K562 (cell line): Measurements from ENCODE around the gene HMGN3. TPM values are rescaled to one million over a fixed set of nuclear protein-coding genes. Genes with fewer than 3 reads are reported as not detected.
A peak's percentile ranks its signal among the peaks of the same experiment; 100 is the strongest.

Experiments
- ATAC-seq: fragments of 200-7000 bp; cut with Tn5 transposase; 3 replicates; pipeline ENCODE4 v1.9.1; 2020; ENCODE audit warnings: moderate library complexity
- BruUV-seq: library from RNA; stranded (reverse); fragments of 400-500 nt; replicated peaks from 2 replicates; lab custom pipeline; 2021; lab: Mats Ljungman, UMichigan
- CTCF ChIA-PET: fragments of 300-600 bp; formaldehyde crosslinking; extraction: SDS; loops from one replicate; lab custom pipeline; 2021; ENCODE audit warnings: low intra/inter-chr PET ratio; lab: Yijun Ruan, JAX
- POLR2A ChIA-PET: fragments of 300-600, 350-650 bp; sonication (Branson Sonifier 250); formaldehyde crosslinking; extraction: SDS; loops from one replicate; lab custom pipeline; 2021; ENCODE audit warnings: antibody characterized with exemption, inconsistent platforms; lab: Yijun Ruan, JAX
- DNase-seq, 4 experiments: peaks; one replicate each; pipeline versions ENCODE4 v3.0.0 to v3.0.0-alpha.2; 2011 to 2018; ENCODE audit warnings: low spot score in 3 of 4, mixed read lengths in 3 of 4; ENCODE audit errors: extremely low read depth in 1 of 4
- FAIRE-seq: peaks from 2 replicates; lab custom pipeline; 2011; peaks lifted over from hg19 to GRCh38; lab: Jason Lieb, UNC
- H2AFZ ChIP-seq: 2 replicates; pipeline ENCODE4 v1.6.0; 2011; ENCODE audit warnings: low read depth, low read length, control low read depth, inconsistent platforms
- H3K27ac ChIP-seq: fragments of 200-600 bp; 3 replicates; pipeline ENCODE4 v1.8.0; 2011; ENCODE audit warnings: low read depth, mild to moderate bottlenecking, control low read depth, inconsistent platforms, low read length, moderate library complexity, mixed read lengths; ENCODE audit errors: extremely low read depth
- H3K27me3 ChIP-seq, 2 experiments: fragments of 300-600 bp in 1 of 2; 2 replicates in 1 of 2; 3 replicates in 1 of 2; pipeline versions ENCODE4 v1.6.0 to v1.8.0; 2011; ENCODE audit warnings: inconsistent platforms in 2 of 2, low read length in 2 of 2, mild to moderate bottlenecking in 1 of 2, mixed read lengths in 1 of 2, moderate library complexity in 1 of 2; ENCODE audit not compliant: control insufficient read depth in 2 of 2, insufficient read depth in 2 of 2
- H3K36me3 ChIP-seq: fragments of 300-600 bp; 3 replicates; pipeline ENCODE4 v1.8.0; 2011; ENCODE audit warnings: mild to moderate bottlenecking, low read length, inconsistent platforms; ENCODE audit not compliant: control insufficient read depth, insufficient read depth
- H3K4me1 ChIP-seq, 2 experiments: fragments of 200-600 bp in 1 of 2; replicated peaks in 1 of 2; 2 replicates in 1 of 2; 3 replicates in 1 of 2; pipeline versions ENCODE4 v1.5.1 to v1.8.0; 2011; ENCODE audit warnings: inconsistent platforms in 2 of 2, low read length in 2 of 2, mild to moderate bottlenecking in 1 of 2, mixed read lengths in 1 of 2, moderate library complexity in 1 of 2; ENCODE audit not compliant: control insufficient read depth in 2 of 2, insufficient read depth in 2 of 2
- H3K4me2 ChIP-seq: 2 replicates; pipeline ENCODE4 v1.6.1; 2011; ENCODE audit warnings: low read length, control low read depth, inconsistent platforms, mixed read lengths; ENCODE audit not compliant: insufficient read depth
- H3K4me3 ChIP-seq: fragments of 200-600 bp; sonication (generic), shearing (Covaris generic); 2 replicates; pipeline ENCODE4 v1.5.1; 2016; ENCODE audit warnings: control low read depth, inconsistent platforms
- H3K79me2 ChIP-seq: fragments of 200-600 bp; 3 replicates; pipeline ENCODE4 v1.8.0; 2011; ENCODE audit warnings: low read length, inconsistent platforms; ENCODE audit not compliant: control insufficient read depth, insufficient read depth
- H3K9ac ChIP-seq, 2 experiments: 2 replicates each; pipeline versions ENCODE4 v1.6.0 to v1.6.1; 2011; ENCODE audit warnings: low read depth in 2 of 2, low read length in 2 of 2, control low read depth in 1 of 2, inconsistent platforms in 1 of 2, mild to moderate bottlenecking in 1 of 2, mixed read lengths in 1 of 2; ENCODE audit not compliant: insufficient read depth in 1 of 2
- H3K9me1 ChIP-seq: one replicate; pipeline ENCODE4 v1.6.0; 2011; ENCODE audit warnings: inconsistent platforms, mild to moderate bottlenecking, low read length, moderate library complexity; ENCODE audit not compliant: control insufficient read depth, insufficient read depth
- H3K9me3 ChIP-seq: replicated peaks from 2 replicates; pipeline ENCODE4 v1.5.1; 2011; ENCODE audit warnings: low read depth, low read length, inconsistent platforms; ENCODE audit not compliant: control insufficient read depth, insufficient read depth
- H4K20me1 ChIP-seq: replicated peaks from 2 replicates; pipeline ENCODE4 v1.6.1; 2011; ENCODE audit warnings: low read length, inconsistent platforms, mixed read lengths; ENCODE audit not compliant: control insufficient read depth, insufficient read depth
- CBFA2T3 ChIP-seq: fragments of 450-650 bp; IDR thresholded peaks from 2 replicates; pipeline ENCODE4 v1.6.1; 2017
- ETV5 ChIP-seq: sonication (generic); formaldehyde crosslinking; IDR thresholded peaks from 2 replicates; pipeline ENCODE4 v1.4.0; 2020; ENCODE audit warnings: low read depth, mild to moderate bottlenecking, missing genetic modification reagents
- ILK ChIP-seq: fragments of 450-650 bp; IDR thresholded peaks from 2 replicates; pipeline ENCODE4 v1.6.1; 2016; ENCODE audit warnings: missing genetic modification characterization, low read depth, mild to moderate bottlenecking, missing compliant biosample characterization, moderate library complexity, borderline replicate concordance
- KDM5B ChIP-seq: fragments of 200-600 bp; sonication (generic); IDR thresholded peaks from 2 replicates; pipeline ENCODE4 v1.6.1; 2012; ENCODE audit warnings: low read depth, mild to moderate bottlenecking, moderate library complexity, low read length, control low read depth, inconsistent platforms; ENCODE audit not compliant: insufficient replicate concordance
- MEF2D ChIP-seq: conservative IDR thresholded peaks from 2 replicates; pipeline ENCODE4 v1.6.1; 2016; ENCODE audit warnings: low read depth, missing genetic modification characterization, missing compliant biosample characterization
- SRF ChIP-seq, 2 experiments: fragments of 250-450, 450-650 bp in 1 of 2; sonication (Bioruptor Pico) in 1 of 2; sonication (generic) in 1 of 2; formaldehyde crosslinking; IDR thresholded peaks; 2 replicates each; pipeline versions ENCODE4 v1.5.0 to v1.5.1; 2020 to 2022; ENCODE audit warnings: mild to moderate bottlenecking in 1 of 2, missing genetic modification reagents in 1 of 2
- ZNF143 ChIP-seq: sonication (generic); formaldehyde crosslinking; IDR thresholded peaks from 2 replicates; pipeline ENCODE4 v1.9.0; 2022; ENCODE audit warnings: mild to moderate bottlenecking, missing genetic modification reagents
- ZSCAN32 ChIP-seq: fragments of 450-650 bp; formaldehyde crosslinking; IDR thresholded peaks from 2 replicates; pipeline ENCODE4 v1.4.0; 2020; ENCODE audit warnings: mild to moderate bottlenecking, moderate library complexity
- WGBS: fragments of 100-300 bp; shearing (Covaris generic); methylation state at CpG from one replicate; pipeline ENCODE4 v1.1.6; 2016; ENCODE audit warnings: low coverage, mixed read lengths; ENCODE audit not compliant: insufficient coverage; ENCODE audit errors: missing lambda C conversion rate; 5-methylcytosine and 5-hydroxymethylcytosine counted together
- in situ Hi-C: fragments of 300-500 bp; cut with MboI; formaldehyde crosslinking; loops from 4 replicates; pipeline ENCODE4 v1.15.0; 2018; ENCODE audit warnings: inconsistent platforms, mixed read lengths
- intact Hi-C: fragments of 100-400 bp; cut with micrococcal nuclease; formaldehyde crosslinking; loops from 2 replicates; pipeline ENCODE4 v1.14.2; 2022
- polyA plus RNA-seq, 8 experiments: library from polyadenylated mRNA; depleted of rRNA in 4 of 8; stranded (reverse) in 5 of 8; unstranded in 3 of 8; fragments of >200 nt; fragmentation: Nextera tagmentation in 2 of 8; fragmentation: Illumina TruSeq in 1 of 8; extraction: Ambion mirVana in 2 of 8; extraction: Trizol in 1 of 8; gene quantifications; 2 replicates each; pipeline versions ENCODE4 v1.2.1 to v1.2.3, GENCODE V29; 2011 to 2014; ENCODE audit warnings: inconsistent platforms in 1 of 8, missing spikeins in 1 of 8
- total RNA-seq, 7 experiments: library from RNA; depleted of rRNA in 6 of 7; stranded (reverse); fragments of >200 nt in 6 of 7; fragmentation: Illumina TruSeq in 2 of 7; extraction: Trizol in 2 of 7; gene quantifications; 2 replicates each; pipeline versions ENCODE4 v1.2.1 to v1.2.3, GENCODE V29; 2011 to 2021; ENCODE audit warnings: low replicate concordance in 1 of 7
- TF ChIP-seq, protein P1 (sequence below), 3 experiments: fragments of 200-800 bp in 1 of 3; sonication (Bioruptor generic) in 1 of 3; sonication (generic) in 1 of 3; formaldehyde crosslinking in 1 of 3; IDR thresholded peaks; 2 replicates each; pipeline versions ENCODE4 v1.6.1 to v1.8.0; 2016 to 2022; ENCODE audit warnings: mild to moderate bottlenecking in 2 of 3, missing compliant biosample characterization in 2 of 3, missing genetic modification characterization in 2 of 3, missing genetic modification reagents in 1 of 3
- TF ChIP-seq, protein P2 (sequence below): IDR thresholded peaks from 2 replicates; pipeline ENCODE4 v1.6.1; 2014; ENCODE audit warnings: antibody characterized with exemption

HMGN3 gene
- total and polyA plus RNA-seq, 9 of the 15 experiments (the other 6 are each of a cell fraction or from before 2014, with no cell fraction given), result 42.1 to 154 (median 88.1) TPM

DNA sequence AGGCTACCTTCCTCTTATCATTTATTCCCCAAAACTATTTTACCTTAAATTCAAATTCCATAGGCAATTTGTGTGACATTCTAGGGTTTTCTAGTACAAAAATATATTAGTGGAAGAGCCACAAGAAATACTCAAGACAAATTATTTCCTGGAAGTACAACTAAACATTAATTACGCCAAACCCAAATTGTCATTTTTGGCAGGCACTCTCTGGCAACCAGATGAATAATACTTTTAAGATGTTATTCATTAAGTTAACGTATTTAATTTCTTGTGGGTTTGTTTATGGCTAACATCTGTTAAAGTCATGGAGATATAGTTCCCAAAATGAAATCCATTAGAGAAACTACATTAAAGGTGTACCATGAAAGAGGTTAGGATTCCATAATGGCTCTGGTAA, 40.5 kb downstream of the HMGN3 start (continued):
- TF ChIP-seq, protein P1, sequence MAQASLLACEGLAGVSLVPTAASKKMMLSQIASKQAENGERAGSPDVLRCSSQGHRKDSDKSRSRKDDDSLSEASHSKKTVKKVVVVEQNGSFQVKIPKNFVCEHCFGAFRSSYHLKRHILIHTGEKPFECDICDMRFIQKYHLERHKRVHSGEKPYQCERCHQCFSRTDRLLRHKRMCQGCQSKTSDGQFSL (CRISPR knock-in tag; IDR thresholded peaks at IDR 0.05), result no peak
- TF ChIP-seq, protein P1 (tag; IDR thresholded peaks at IDR 0.05), result no peak
- TF ChIP-seq CBFA2T3 (no peak), MEF2D (tag) (no peak), ETV5 (CRISPR knock-in tag) (no peak), KDM5B (no peak)
- TF ChIP-seq, protein P2, sequence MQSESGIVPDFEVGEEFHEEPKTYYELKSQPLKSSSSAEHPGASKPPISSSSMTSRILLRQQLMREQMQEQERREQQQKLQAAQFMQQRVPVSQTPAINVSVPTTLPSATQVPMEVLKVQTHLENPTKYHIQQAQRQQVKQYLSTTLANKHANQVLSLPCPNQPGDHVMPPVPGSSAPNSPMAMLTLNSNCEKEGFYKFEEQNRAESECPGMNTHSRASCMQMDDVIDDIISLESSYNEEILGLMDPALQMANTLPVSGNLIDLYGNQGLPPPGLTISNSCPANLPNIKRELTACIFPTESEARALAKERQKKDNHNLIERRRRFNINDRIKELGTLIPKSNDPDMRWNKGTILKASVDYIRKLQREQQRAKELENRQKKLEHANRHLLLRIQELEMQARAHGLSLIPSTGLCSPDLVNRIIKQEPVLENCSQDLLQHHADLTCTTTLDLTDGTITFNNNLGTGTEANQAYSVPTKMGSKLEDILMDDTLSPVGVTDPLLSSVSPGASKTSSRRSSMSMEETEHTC, result no peak

DNA sequence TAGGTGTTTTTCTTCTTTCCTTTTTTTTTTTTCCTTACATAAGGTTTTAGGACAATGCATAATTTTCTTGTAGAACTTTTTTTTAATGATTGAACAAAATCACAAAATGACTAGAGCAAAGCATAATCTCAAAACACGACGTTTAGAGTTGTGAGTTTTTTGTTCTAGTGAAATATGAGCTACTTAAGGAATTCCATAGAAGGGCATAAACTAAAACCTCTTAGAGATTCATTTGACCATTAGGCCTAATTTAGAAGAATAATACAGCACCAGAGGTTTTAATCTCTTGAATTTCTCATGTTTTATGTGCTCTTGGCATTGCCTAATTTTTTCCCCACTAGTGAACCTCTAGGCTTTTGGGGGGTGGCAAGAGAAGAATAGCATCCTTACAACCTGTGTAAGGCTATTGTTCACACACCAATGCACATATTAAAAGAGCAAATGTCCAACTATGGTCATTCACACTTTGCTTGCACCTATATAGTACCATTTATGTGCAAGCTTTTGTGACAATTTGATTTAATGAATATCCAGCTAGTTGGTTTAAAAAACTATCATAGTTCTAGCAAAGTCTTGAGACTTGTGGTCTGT, 44.6 kb downstream of the HMGN3 start:
- no peak overlapping the region for H3K27ac ChIP-seq
- no peak for FAIRE-seq
- no peaks in the 10 kb centered on the region for H3K36me3 ChIP-seq
- no peaks in the 10 kb centered on the region for H3K79me2 ChIP-seq
- peak in 1 of 2 experiments; percentile 78; a peak in 1 of 4 replicates for TF ChIP-seq SRF (CRISPR knock-in tag; IDR thresholded peaks at IDR 0.05)
- TF ChIP-seq ILK (tag), result no peak
- TF ChIP-seq ZSCAN32 (CRISPR knock-in tag), result no peak
- no peak for TF ChIP-seq ZNF143
- intact Hi-C loops (no loop called here), in situ Hi-C loops (no loop called here)
- H3K4me1 ChIP-seq, result no peaks in the 10 kb centered on the region
- DNase-seq, result no peak
- H4K20me1 ChIP-seq, result no peaks in the 10 kb centered on the region
- H3K9me3 ChIP-seq, result no peaks in the 10 kb centered on the region
- no peak overlapping the region for H3K4me2 ChIP-seq
- H2AFZ ChIP-seq, result no peak overlapping the region
- no peak overlapping the region for H3K9ac ChIP-seq
- ChIA-PET POLR2A (interaction anchor here (0.6 kb wide), 1 partner anchor 257 kb away, joined by 3 read pairs; no protein-coding TSS in a partner anchor), CTCF (no interaction called here)
- no peaks in the 10 kb centered on the region for H3K27me3 ChIP-seq
- H3K9me1 ChIP-seq, result no peaks in the 10 kb centered on the region
- 0% methylated on average over 2 of the region's 2 CpGs for WGBS
- no TSS peak for BruUV-seq
- ATAC-seq, result no peak
- no peak overlapping the region for H3K4me3 ChIP-seq
